HG02870 (cell line): ENCODE measurements around the gene MAGEA11.
"Not testable (repeated sequence)": the region's sequence is repeated elsewhere in the genome, so short reads cannot be mapped to it uniquely, and the experiment has no call there.

Experiments used
- ATAC-seq: cut with Tn5 transposase; IDR thresholded peaks from one replicate; pipeline ENCODE4 v1.9.1; 2021; ENCODE audit warnings: mild to moderate bottlenecking, moderate library complexity; ENCODE audit not compliant: unreplicated experiment

MAGEA11 gene

DNA sequence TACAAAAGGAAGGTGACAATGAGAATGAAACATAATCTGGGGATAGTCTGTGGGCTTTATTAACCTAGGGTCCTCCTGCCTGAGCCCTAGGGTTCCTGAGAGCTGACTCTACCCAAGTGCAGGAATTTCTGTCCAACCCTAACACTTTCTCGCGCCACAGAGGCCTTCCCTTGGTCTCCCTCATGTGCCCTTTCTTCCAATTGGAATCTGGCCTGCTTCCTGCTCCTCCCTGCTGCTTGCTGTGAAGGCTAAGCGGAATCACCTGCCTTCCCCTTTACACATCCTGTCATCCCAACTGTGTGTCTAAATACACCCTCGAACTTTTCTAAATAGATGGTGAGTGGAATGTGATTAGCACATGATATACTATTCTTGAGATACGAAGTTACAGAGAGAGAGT is 5.9 kb downstream of the MAGEA11 start:
- ATAC-seq = no peak

DNA sequence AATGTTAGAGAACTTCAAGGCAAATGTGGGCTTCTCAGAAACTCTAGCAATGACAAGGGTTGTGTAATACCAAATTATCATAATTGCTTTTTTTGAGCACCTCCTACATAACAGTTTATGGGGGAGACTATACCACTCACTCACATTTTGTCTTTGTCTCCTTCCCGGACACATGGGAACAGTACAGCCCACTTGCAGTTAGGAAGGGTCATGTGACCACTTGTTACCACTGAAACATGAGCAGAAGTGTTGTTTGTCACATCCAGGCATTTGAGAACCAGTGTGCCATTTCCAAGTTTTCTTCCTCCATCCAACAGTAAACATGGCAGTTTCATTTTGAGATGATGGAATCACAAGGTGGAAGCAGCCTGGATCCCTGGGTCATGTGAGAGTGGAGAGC is 6.9 kb downstream of the MAGEA11 start:
- no peak for ATAC-seq

DNA sequence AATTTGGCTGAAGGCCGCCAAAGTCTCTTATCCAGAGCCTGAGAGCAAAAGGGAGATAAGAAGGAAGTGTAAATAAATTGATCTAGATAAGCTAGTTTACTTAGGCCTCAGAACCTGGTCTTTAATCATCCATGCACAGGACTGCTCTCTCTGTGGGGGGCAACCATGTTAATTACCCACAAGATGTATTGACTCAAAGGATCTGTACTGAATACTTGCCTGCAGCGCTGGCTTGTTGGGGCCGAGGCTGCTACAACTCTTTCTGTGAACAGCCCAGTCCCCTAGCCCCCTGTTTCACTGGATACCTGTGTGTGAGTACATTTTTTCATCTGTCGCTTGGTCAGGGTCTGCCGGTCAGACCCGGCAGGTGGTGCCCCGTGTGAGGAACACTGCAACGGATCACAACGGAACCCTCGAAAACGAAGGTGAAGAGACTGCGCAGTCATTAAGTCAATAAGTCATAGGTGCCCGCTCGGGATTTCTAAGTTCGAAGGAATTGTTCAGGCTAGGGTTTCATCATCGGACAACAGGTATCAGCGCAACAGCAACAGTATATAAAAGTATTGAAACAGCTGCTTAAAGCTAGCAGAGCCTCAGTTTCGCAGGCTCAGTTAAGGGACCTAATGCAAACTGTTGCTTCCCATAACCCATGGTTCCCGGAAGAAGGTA is 8.3 kb downstream of the MAGEA11 start:
- ATAC-seq = no peak

DNA sequence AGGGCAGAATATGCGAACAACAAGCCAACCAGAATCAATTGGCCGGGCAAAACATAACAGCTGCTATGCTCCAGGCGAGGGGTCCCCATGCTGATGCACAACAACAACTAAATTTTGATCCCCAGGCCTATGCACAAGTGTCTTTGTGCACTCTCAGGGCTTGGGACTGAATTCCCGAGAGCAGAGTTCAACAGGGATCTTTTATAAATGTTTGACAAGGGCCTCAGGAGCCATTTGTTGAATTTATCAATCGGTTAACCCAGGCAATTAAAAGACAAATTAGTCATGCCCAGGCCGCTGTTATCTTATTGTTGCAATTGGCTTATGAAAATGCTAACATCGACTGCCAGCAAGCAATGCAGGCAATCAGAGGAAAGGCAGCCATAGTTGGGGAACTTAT is 9.4 kb downstream of the MAGEA11 start:
- ATAC-seq = not testable (repeated sequence)

DNA sequence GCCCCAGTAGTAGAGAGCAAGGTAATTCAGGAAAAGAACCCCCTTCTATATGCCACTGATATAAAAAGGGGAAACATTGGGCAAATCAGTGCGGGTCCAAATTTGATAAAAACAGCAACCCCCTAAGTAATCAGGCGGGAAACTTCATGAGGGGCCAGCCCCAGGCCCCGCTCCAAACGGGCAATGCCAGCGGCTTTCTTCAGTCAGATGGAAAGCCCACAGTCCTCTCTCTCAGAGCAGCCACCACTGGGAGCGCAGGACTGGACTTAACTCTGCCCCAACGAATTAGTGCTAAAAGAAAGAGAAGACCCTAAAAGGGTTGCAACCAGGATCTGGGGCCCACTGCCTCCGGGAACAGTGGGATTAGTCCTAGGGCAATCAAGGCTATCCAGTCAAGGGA is 9.9 kb downstream of the MAGEA11 start:
- no peak for ATAC-seq

DNA sequence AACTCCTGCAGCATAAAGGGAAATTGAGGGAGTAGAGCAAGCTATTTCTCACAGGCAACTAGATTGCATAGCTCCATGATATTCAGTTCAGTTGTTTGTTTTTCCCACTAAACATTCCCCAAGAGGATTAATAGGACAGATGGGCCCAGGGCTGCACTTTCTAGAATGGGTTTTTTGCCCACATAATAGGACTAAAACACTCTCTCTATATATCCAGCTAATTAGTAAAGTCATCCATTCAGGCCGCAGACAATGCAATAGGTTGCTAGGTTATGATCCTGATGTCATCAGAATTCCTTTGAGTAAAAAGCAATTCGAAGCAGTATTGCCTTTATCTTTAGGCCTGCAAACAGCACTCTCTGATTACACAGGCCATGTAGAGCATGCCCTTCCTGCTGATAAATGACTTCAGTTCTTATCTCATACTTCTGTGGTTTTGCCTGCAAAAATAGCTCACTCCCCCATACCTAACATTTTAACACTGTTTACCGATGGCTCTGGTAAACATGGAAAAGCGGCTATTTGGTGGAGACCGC is 11.8 kb downstream of the MAGEA11 start:
- not testable (repeated sequence) for ATAC-seq

- ATAC-seq = not testable (repeated sequence)
Measured at GRCh38 chrX:149727308-149727707, 15.4 kb downstream of the MAGEA11 start.

DNA sequence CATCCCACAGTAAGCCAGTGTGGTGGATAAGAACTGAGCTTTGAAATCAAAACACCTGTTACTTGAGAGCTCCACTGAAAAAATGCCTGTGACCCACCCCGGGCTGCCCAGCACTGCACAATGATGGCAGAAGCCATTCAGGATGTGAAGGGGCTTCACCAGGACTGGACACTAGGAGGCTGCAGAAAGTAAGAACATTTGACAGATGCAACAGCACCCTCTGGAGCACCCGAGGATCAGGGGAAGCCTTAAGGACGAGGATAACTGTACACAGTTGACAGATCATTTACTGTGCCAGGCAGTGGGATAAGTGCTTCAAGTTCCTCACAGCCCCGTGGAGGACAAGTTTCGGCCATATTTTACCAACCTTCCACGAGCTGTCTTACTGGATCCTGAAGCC is 30.4 kb downstream of the MAGEA11 start:
- ATAC-seq = not testable (repeated sequence)

- not testable (repeated sequence) for ATAC-seq
Measured at GRCh38 chrX:149746390-149747007, 34.6 kb downstream of the MAGEA11 start.

- ATAC-seq = no peak
Measured at GRCh38 chrX:149757206-149758067, 45.6 kb downstream of the MAGEA11 start.

DNA sequence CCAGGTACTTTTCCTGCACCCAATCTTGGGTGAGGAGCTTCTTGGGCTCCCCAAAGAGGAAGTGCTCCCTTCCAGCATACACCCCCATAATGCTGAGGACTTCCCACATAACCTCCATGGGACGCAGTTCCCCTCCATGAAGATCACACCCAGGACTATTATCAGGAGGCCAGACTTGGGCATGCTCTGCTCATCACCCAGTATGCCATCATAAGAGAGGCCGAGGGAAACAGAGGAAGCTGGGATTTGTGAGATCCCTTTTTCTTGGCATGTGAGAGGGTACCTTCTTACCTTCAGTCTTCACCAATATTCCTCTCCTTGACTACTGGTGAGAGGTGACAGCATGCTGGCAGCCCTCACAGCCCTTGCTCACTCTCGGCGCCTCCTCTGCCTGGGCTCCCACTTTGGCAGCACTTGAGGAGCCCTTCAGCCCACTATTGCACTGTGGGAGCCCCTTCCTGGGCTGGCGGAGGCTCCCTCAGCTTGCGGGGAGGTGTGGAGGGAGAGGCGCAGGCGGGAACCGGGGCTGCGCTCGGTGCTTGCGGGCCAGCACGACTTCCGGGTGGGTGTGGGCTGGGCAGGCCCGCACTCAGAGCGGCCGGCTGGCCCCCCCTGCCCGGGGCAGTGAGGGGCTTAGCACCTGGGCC is 46.3 kb downstream of the MAGEA11 start:
- no peak for ATAC-seq

DNA sequence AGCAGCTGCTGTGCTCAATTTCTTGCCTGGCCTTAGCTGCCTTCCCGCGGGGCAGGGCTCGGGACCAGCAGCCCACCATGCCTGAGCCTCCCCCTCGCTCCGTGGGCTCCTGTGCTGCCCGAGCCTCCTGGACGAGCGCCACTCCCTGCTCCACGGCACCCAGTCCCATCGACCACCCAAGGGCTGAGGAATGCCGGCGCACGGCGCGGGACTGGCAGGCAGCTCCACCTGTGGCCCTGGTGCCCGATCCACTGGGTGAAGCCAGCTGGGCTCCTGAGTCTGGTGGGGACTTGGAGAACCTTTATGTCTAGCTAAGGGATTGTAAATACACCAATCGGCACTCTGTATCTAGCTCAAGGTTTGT is 46.8 kb downstream of the MAGEA11 start:
- not testable (repeated sequence) for ATAC-seq

DNA sequence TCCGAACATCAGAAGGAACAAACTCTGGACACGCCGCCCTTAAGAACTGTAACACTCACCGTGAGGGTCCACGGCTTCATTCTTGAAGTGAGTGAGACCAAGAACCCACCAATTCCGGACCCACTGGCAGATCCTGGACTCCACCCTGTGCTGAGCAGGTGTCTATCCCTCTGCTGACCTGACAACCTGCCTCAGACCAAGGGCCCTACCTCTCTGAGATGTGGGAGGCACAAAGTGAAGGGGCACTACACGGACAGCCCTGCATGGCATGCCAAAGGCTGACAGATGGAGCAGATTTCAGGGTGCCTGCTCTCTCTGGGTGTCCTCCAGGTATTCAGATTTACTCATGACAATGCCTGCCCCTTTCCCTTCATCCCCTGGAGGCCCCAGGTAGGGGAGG is 48.0 kb downstream of the MAGEA11 start:
- ATAC-seq = no peak

DNA sequence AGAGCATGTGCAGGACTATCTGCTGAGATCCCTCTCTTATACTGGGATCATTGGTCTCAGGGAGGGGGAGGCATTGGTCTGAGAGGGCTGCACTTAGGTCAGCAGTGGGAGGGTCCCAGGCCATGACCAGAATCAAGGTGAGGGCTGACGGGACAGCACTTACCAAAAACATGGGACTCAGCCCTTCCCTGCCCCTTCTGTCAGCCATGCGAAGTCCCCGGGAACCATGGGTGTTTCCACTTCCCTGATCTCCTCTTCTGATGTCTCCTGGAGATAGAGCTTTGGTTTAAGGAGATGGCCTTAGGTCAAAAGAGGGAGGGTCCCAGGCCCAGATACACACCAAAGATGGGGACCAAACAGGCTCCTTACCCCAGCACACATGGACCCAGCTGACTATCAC is 49.1 kb downstream of the MAGEA11 start:
- no peak for ATAC-seq

DNA sequence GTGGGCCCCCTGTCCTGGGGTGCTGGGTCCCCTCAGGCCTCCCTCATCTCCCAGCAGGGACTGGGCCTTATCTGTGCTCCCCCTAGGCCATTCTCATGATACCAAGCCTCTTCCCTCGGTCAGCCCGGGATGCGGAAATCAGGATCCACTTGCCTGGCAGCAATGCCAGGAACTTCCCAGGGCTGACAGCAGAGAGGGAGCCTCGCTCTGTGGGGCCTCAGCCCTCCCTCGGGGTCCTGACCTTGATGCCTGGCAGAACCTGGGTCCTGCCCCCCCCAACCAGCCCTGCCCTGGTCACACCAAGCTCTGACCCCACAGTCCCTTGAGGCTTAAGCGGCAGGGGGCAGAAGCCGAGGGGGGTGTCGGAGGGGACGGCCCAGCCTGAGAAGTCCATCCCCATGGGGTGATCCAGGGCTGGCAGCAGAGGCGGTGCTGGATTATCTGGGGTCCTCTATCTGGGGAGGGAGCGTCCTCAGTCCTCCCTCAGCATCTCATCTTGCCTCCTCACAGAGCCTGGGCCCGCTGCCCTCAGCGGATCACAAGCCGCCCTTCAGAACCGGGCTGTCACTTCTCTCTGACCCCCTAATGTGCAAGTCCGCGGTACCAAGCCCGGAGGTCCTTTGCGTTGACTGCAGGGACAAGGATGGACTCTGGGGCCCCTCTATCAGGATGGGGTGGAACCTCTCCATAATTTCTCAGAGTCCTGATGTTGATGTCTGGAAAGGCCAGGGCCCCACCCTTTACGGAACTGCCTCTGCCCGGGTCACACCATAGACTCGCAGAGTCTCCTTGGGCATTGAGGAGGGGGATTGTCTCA is 50.2 kb downstream of the MAGEA11 start:
- not testable (repeated sequence) for ATAC-seq

DNA sequence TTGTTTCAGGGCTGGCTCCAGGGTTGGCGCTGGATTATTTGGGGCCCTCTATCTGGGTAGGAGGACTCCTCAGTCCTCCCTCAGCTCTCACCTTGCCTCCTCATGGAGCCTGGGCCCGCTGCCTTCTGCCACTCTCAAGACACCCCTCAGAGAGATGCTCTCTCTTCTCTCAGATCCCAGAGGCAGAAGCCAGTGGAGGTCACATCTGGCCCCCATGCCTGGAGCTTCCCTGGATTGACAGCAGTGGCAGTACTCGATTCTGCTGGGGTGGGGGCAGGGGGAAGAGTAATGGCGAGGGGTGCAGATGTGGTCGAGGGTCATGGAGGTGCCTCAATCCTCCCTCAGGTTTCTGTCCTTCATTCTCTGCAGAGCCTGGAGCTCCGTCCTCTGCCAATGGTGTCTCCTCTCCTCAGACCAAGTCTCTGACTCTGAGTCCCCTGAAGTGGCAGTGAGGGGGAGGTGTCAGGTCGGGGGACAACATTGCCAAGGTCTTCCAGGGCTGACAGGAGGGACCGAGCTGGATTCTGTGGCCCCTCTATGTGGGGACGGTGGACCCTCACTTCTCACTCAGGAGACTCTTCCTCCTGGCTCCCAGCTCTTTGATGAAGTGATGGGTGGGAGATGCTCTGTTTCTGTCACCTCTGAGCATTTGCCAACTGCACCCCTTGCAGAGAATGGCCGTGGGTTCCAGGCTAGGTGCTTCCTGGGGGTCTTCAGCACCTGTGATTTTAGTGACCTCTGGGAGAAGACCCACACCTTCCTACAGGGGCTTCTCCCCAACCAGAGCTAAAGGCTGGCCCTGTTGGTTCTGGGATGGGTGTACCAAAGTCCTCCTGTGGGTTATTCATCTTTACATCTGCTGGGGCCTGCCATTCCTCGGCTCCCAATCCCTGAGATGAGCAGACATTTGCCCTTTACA is 51.1 kb downstream of the MAGEA11 start:
- no peak for ATAC-seq
